Activated B cell treated with CpG ODN at 0.5 μM for 24 hours (primary cell): ENCODE measurements around the gene NFATC3. TPM values are rescaled to one million over a fixed set of nuclear protein-coding genes. Genes with fewer than 3 reads are reported as not detected.
"Not testable (repeated sequence)": the region's sequence is repeated elsewhere in the genome, so short reads cannot be mapped to it uniquely, and the experiment has no call there.

ENCODE experiments used
- ATAC-seq: fragments of 200-7000 bp; cut with Tn5 transposase; one replicate; pipeline ENCODE4 v1.10.0; 2021; ENCODE audit warnings: low read depth, mild to moderate bottlenecking, moderate library complexity
- CTCF ChIA-PET: fragments of 350-600 bp; sonication (Branson Sonifier 250); formaldehyde crosslinking; loops from one replicate; lab custom pipeline; 2021; ENCODE audit warnings: antibody characterized with exemption; lab: Charles Lee
- POLR2A ChIA-PET: fragments of 350-600 bp; sonication (Branson Sonifier 250); formaldehyde crosslinking; loops from one replicate; lab custom pipeline; 2021; ENCODE audit warnings: antibody characterized with exemption; lab: Charles Lee
- DNase-seq: peaks from one replicate; pipeline ENCODE4 v3.0.0; 2022
- H3K27ac Mint-ChIP-seq: one replicate; pipeline ENCODE4 v1.8.0; 2020; ENCODE audit warnings: mixed read lengths
- H3K27me3 Mint-ChIP-seq: one replicate; pipeline ENCODE4 v1.8.0; 2021; ENCODE audit warnings: mixed read lengths
- H3K36me3 Mint-ChIP-seq: one replicate; pipeline ENCODE4 v1.8.0; 2021; ENCODE audit warnings: low read depth, mixed read lengths
- H3K4me1 Mint-ChIP-seq: one replicate; pipeline ENCODE4 v1.8.0; 2021; ENCODE audit warnings: mixed read lengths
- H3K4me3 Mint-ChIP-seq: one replicate; pipeline ENCODE4 v1.8.0; 2020; ENCODE audit warnings: mild to moderate bottlenecking, mixed read lengths
- H3K9me3 Mint-ChIP-seq: one replicate; pipeline ENCODE4 v1.8.0; 2020; ENCODE audit warnings: mixed read lengths
- CTCF ChIP-seq: fragments of 200-600 bp; IDR thresholded peaks from one replicate; pipeline ENCODE4 v1.8.0; 2022; ENCODE audit warnings: antibody characterized with exemption, mild to moderate bottlenecking
- intact Hi-C: fragments of 100-400 bp; cut with micrococcal nuclease; formaldehyde crosslinking; loops from one replicate; pipeline ENCODE4 v1.15.1; 2024
- total RNA-seq: library from RNA; stranded (reverse); gene quantifications from 2 replicates; pipeline ENCODE4 v1.2.3, GENCODE V29; 2022

The NFATC3 gene
- total RNA-seq, 1 donor from 2014 or later, result 72.0 TPM

GRCh38 chr16:68162413-68162812, 77.2 kb downstream of the NFATC3 start:
- DNase-seq, result no peak
- ATAC-seq, result no peak
- peaks cover 53% of the 10 kb centered on the region for H3K36me3 Mint-ChIP-seq
- H3K4me3 Mint-ChIP-seq, result no peak overlapping the region
- H3K4me1 Mint-ChIP-seq, result peaks cover 2% of the 10 kb centered on the region
- intact Hi-C loops, result no loop called here
- ChIA-PET POLR2A (no interaction called here), CTCF (no interaction called here)
- H3K9me3 Mint-ChIP-seq, result no peaks in the 10 kb centered on the region
- no peak for TF ChIP-seq CTCF
- no peak overlapping the region for H3K27ac Mint-ChIP-seq
- H3K27me3 Mint-ChIP-seq, result no peaks in the 10 kb centered on the region

- H3K9me3 Mint-ChIP-seq, intact Hi-C loops, DNase-seq, H3K4me3 Mint-ChIP-seq, CTCF ChIA-PET, POLR2A ChIA-PET, H3K27ac Mint-ChIP-seq, H3K4me1 Mint-ChIP-seq, H3K27me3 Mint-ChIP-seq, ATAC-seq: not testable (repeated sequence)
- peaks cover 49% of the 10 kb centered on the region for H3K36me3 Mint-ChIP-seq
Measured at GRCh38 chr16:68163275-68163674, 78.1 kb downstream of the NFATC3 start.

- POLR2A ChIA-PET, result interaction anchor here (0.6 to 0.9 kb wide), 2 partner anchors 9 to 29 kb away, joined by 3 to 4 read pairs; no protein-coding TSS in a partner anchor
Measured at GRCh38 chr16:68166264-68166663, 81.1 kb downstream of the NFATC3 start.

GRCh38 chr16:68179196-68179795, 94.1 kb downstream of the NFATC3 start:
- no peaks in the 10 kb centered on the region for H3K27me3 Mint-ChIP-seq
- H3K27ac Mint-ChIP-seq, result no peak overlapping the region
- TF ChIP-seq CTCF, result no peak
- H3K36me3 Mint-ChIP-seq, result peaks cover 79% of the 10 kb centered on the region
- intact Hi-C loops, result loop anchor here (5.0 kb wide), 2 partner anchors 33 to 37 kb away; no protein-coding TSS in a partner anchor
- H3K9me3 Mint-ChIP-seq, result peaks cover 2% of the 10 kb centered on the region
- no peaks in the 10 kb centered on the region for H3K4me1 Mint-ChIP-seq
- CTCF ChIA-PET, result interaction anchor here (1.4 kb wide), 1 partner anchor 8 kb away, joined by 4 read pairs; no protein-coding TSS in a partner anchor
- H3K4me3 Mint-ChIP-seq, result no peak overlapping the region
- POLR2A ChIA-PET, result no interaction called here
- ATAC-seq (no peak), DNase-seq (no peak)

More at GRCh38 chr16:68166264-68166663, 81.1 kb downstream of the NFATC3 start:
- no peak for ATAC-seq
- Mint-ChIP-seq H3K27me3 (no peaks in the 10 kb centered on the region), H3K36me3 (peaks cover 36% of the 10 kb centered on the region), H3K9me3 (no peaks in the 10 kb centered on the region), H3K4me1 (peaks cover 2% of the 10 kb centered on the region), H3K27ac (peak overlapping the region; percentile 18), H3K4me3 (no peak overlapping the region)
- no peak for TF ChIP-seq CTCF
- CTCF ChIA-PET, result interaction anchor here (0.5 kb wide), 1 partner anchor 82 kb away, joined by 3 read pairs; no protein-coding TSS in a partner anchor
- intact Hi-C loops, result no loop called here
- no peak for DNase-seq

- ATAC-seq, result no peak
- Mint-ChIP-seq H3K27me3 (no peaks in the 10 kb centered on the region), H3K36me3 (peaks cover 79% of the 10 kb centered on the region)
Measured at GRCh38 chr16:68179855-68180254, 94.7 kb downstream of the NFATC3 start.

More at GRCh38 chr16:68179855-68180254, 94.7 kb downstream of the NFATC3 start:
- Mint-ChIP-seq H3K27ac (no peak overlapping the region), H3K4me1 (no peaks in the 10 kb centered on the region), H3K9me3 (peaks cover 2% of the 10 kb centered on the region), H3K4me3 (no peak overlapping the region)
- TF ChIP-seq CTCF, result no peak
- no peak for DNase-seq
- ChIA-PET POLR2A (no interaction called here), CTCF (interaction anchor here (1.4 kb wide), 1 partner anchor 8 kb away, joined by 4 read pairs; no protein-coding TSS in a partner anchor)
- intact Hi-C loops, result loop anchor here (5.0 kb wide), 2 partner anchors 32 to 38 kb away; no protein-coding TSS in a partner anchor
